DMS53 (cell line): ENCODE results near the gene ZNF778.

ENCODE experiments used
- DNase-seq: peaks from one replicate; lab custom pipeline; 2025; lab: John Stamatoyannopoulos, UW

ZNF778 gene

GRCh38 chr16:89217388-89218191 is at the start of gene ZNF778:
ZNF778 (plus strand) TSS chr16:89217703; CDS start chr16:89221128, 3,425 bp downstream.
- DNase-seq, result peak; percentile 87

- no peak for DNase-seq
Observed at GRCh38 chr16:89168381-89169189, 48.9 kb upstream of the ZNF778 start.

GRCh38 chr16:89169778-89170177 is 47.7 kb upstream of the ZNF778 start:
- DNase-seq, result no peak

DNA sequence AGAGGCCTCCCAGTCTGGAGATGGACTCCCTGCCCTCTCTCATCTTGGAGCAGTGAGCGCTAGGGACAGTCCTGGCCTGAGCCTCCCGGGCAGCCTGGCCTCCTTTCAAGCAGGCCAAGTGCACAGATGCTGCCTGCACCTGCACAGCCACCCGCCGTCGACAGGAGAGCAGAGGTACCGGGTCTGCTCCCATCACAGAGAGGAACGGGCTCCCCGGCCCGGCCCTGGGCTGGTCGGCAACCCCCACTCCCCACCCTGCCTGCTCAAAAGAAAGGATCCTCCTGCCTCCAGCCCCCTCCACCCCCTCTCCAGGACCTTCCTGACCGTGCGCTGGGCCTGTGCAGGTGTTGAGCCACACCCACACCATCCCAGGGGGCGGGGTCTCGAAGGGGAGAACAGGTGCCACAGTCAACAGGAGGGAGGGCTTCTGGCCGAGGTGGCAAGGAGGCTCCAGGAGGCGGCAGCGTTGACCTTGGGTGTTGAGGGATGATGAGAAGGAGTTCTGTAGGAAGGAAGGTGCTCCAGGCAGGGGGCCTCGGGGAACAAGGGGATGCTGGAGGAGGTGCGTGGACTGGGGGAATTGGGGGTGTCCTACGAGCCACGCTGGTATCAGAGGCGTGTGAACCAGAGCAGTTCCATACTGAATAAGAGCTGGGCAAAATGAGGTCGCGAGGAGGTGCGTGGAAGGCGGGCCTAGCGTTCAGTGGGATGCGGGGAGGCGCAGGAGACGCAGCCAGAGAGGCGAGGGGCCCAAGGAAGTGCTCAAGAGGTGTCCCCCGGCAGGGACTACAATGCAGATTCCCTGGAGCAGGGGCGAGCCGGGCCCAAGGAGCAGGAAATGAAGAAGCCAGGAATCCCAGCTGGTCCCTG is 46.9 kb upstream of the ZNF778 start:
- DNase-seq, result peak; percentile 89

DNA sequence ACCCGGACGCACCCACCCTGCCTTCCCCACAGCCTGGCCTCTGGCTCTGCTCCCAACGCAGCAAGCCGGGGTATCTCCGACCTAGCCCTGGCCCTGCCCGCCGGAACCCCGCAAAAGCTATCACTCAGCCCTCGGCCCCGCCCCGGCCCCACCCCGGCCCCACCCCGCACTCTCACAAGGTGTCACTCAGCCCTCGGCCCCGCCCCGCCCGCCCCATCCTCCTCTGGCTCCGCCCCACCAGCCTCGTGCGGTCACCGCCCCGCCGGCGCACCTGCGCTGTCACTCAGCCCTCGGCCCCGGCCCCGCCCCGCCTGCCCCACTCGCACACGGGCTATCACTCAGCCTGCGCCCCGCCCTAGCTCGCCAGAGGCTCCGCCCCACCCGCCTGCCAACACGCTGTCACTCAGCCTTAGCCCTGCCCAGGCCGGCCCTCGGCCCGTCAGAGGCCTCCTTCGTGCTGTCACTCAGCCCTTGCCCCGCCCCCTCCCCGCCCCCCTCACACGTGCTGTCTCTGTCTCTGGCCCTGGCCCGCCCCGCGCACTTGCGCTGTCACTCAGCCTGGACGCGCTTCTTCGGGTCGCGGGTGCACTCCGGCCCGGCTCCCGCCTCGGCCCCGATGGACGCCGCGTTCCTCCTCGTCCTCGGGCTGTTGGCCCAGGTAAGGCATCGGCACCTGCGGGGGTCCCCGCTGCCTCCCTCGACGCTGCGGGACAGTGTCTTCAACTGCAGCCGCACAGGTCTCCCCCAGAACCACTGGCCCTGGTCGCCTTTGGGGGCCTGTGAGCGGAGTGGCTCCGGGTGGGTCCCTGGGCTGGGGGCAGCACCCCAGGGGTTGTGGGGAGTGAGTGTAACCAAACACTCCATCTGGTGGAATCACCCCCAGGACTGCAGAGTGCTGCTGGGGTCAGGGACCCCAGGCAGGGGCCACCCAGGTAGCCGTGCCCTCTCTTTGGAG is 46.0 kb upstream of the ZNF778 start, which contains the start of gene CDH15:
Gene CDH15 (plus strand): TSS at position 533 of the 955 bp plus-strand sequence. CDS start 84 bp downstream, at position 617.
- peak; percentile 97 for DNase-seq

DNA sequence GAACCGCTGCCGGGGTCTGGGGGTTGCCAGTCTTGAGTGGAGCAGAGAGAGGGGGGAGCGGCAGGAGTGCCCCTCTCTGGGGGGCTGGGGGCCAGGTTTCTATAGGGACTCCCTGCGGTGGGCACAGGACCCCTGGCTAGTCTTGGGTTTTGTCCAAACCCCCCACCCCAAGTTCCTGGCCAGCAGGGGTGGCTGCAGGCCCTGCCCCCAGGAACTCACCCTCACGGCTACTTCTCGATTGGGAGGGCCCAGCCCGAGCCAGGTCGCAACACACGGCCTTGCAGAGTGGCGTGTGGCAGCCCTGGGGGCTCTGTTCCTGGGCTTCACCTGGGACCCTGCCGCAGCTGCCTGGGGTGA is 45.4 kb upstream of the ZNF778 start:
- no peak for DNase-seq

DNA sequence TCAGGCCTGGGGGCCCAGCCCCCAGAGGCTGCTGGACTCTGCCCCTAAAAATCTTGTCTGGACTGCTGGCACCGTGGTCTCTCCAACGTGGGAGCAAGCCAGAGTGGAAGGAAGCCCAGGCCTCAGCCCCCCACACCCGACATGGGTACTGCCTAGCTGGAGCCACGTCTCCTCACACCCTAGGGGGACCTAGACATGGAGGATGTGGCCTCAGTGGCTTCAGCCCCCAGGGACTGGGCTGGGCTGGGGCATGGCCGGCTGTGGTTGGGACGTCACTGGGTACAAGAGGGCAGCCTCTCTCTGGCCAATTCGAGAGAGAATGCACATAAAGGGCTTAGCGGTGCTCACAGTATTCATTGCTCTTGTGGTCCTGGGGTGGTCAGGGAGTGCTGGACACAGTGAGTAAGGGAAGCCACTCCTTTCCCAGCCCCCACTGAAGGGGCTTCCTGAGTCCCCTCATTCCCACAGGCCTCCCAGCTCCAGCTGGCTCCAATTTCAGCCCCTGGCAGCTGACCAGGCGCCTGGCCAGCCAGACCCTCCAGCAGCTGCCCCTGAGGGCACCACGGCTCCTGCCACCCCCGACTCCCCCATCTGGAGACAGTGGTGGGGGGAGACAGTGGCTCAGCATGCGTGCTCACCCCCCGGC is 44.9 kb upstream of the ZNF778 start:
- no peak for DNase-seq

DNA sequence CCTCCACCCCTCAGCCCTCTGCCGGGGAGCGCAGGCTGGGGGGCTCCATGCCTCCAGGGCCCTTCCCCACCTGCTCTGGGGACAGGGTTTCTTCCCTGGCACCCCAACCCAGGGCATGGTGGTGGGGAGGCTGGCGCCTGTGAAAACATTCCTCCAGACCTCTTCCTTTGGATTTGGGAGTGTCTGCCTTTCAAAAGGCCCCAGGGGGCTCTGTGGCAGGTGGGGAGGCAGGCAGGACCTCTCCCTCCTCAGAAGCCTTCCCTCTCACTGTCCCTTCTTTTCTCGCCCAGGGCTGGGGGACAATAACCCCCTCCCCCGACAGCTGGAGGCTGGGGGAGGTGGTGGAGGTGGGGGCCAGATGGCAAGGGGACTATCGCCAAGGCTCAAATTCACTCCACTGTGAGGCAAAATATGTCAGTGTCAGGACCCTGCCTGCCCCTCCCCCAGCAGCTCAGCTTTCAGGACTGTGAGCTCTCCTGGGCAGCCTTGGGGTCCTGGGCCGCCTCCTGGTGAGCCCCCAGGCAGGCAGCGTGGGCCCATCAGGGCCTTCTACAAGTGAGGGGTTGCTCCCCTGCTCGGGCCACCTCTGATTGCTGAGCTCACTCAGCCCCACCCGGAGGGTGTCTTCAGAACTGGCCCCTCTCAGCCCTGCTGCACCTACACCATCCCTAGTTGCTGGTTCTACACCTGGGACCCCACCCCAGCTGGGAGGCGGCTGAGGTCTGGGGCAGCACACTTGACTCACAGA is 44.2 kb upstream of the ZNF778 start:
- no peak for DNase-seq

DNA sequence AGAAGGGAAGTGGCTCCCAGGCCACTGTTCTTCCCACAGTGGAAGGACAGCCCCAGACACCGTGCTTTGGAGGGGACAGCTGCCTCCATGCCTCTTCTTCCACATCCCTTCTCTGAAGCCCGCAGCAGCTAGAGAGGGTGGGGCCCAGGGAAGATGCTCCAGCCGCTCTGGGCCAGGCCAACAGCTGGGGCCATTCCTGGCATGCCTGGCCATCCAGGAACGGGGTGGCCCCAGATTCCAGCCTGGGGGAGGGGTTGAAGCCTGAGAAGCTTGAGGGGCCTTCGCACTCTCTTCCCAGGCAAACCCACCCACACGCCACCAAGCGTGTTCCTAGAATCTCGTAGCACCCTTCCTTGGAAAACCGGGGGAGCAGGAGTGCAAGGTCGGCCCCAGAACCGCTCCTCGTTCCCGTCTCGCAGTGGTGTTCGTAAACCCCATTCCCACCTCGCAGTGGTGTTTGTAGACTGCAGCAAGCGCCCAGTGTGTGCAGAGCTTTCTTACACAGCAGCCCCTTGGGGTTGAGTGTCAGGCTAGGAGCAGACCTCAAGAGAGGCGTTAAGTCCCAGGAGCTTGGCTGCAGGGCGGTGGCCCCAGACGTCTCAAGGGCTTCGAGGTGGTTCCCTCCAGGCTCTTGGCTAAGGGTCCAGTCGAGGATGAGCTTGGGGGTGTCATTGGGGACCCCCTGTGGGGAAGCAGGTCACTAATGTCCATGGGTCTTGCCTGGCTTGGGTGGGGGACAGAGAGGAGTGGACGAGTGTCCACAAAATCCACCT is 43.3 kb upstream of the ZNF778 start:
- DNase-seq, result no peak

DNA sequence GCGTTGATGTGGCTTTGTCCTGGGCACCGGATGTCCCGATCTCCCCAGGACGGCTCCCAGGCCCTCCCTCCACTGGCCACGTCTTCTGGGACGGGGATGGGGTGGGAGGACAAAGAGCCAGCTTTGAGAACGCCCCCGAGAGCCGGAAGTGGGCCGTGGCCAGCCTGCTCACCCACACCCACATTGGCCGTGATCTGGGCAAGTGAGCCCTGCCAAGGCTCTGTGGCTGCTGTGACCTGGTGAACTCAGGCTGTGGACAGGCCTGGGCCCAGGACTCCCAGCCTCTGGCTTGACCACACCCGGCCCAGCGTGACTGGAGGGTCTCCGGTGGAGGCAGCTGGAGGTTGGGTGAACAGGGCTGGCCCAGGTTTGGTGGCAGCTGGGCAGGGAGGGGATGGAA is 42.6 kb upstream of the ZNF778 start:
- DNase-seq, result no peak

DNA sequence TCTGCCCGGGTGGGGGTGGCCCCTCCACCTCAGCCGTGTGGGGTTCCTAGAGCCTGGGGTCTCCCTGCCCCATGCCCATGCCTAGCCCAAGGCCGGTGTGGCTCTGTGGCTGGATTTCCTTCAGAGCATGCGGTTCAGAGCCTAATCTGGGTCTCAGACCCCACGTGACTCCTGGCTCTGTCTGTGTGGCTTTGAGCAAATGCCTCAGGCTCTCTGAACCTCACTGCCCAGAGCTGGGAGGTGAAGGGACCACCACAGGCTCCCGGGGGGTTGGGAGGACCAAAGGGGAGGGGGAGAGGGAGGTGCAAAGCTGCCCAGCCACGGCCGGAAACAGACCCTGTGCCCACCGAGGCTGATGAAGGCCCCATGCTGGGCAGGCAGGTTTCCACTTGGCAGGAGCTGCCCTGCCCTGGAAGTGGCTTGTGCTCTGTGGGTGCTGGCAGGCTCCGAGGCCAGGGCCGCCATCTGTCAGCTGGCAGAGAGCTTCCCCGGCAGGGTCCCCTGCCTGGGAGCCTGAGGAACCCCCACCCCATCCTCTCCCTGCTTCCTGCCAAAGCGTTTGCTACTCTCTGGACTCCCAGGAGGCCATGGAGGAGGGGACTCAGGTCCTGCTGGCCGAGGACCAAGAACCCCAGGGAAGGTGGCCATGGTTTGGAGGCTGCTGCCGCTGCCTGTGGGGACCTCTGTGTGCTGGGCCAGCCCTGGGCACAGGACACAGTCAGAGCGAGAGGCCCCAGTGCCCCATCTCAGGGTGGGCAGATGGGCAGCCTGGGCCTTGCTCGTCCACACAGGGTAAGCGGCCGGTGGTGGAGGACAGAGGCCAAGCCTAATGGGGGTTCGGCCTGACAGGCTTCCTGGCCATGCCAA is 42.0 kb upstream of the ZNF778 start:
- no peak for DNase-seq

- DNase-seq, result no peak
Observed at GRCh38 chr16:89176147-89176690, 41.3 kb upstream of the ZNF778 start.

- DNase-seq, result no peak
Observed at GRCh38 chr16:89176717-89177116, 40.8 kb upstream of the ZNF778 start.

GRCh38 chr16:89177501-89177900 is 40.0 kb upstream of the ZNF778 start:
- no peak for DNase-seq

- peak; percentile 24 for DNase-seq
Observed at GRCh38 chr16:89178453-89179147, 38.9 kb upstream of the ZNF778 start.

DNA sequence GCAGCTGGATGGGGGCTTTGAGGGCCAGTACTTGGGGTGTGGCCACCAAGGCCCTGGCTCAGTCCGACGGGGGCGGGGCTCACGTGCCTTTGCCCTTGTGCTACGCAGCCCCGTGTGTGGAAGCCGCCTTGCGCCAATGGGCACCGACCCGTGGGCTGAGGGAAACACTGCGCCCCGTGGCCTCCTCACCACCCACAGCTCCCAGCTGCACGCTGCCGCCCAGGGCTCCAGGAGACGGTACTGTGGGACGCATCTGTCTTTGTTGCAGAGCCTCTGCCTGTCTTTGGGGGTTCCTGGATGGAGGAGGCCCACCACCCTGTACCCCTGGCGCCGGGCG is 38.4 kb upstream of the ZNF778 start:
- no peak for DNase-seq

GRCh38 chr16:89179656-89180315 is 37.7 kb upstream of the ZNF778 start:
- DNase-seq, result no peak
